Measurements from ENCODE around the gene HMX1.

GRCh38 chr4:8840816-8841455, 30.7 kb downstream of the HMX1 start:
- no peak for TF ChIP-seq RAD21 (IDR thresholded peaks at IDR 0.05; ENCODE audit: low read length)
- no peak for TF ChIP-seq CTCF (IDR thresholded peaks at IDR 0.05)
- no peak for TF ChIP-seq EZH2phosphoT487 (IDR thresholded peaks at IDR 0.05; ENCODE audit: borderline replicate concordance, low read depth)
- TF ChIP-seq SMC3 (IDR thresholded peaks at IDR 0.05; ENCODE audit: low read depth, low read length): no peak

Data from SK-N-SH (cell line).